ENCODE measurements around the gene FXN. TPM values are rescaled to one million over a fixed set of nuclear protein-coding genes. Genes with fewer than 3 reads are reported as not detected.

The FXN gene
- polyA plus RNA-seq, 3 donors: 9.1 to 27.3 (median 15.9) TPM

GRCh38 chr9:68998385-68998784 lies 37.2 kb upstream of the FXN start:
- Histone ChIP-seq H3K9me3 (replicated peaks in 1 of 2; ENCODE audit: control insufficient read depth in 1 of 2, insufficient read depth in 1 of 2, low read length in 2 of 2) (no peaks in the 10 kb centered on the region), H3K9ac (ENCODE audit: insufficient read depth, low read length, poor library complexity, severe bottlenecking) (no peak overlapping the region), H2AFZ (ENCODE audit: insufficient read depth, low read depth, low read length, poor library complexity, severe bottlenecking) (peak overlapping the region; percentile 19), H4K20me1 (ENCODE audit: insufficient read depth, low read length) (no peaks in the 10 kb centered on the region), H3K79me2 (ENCODE audit: insufficient read depth, low read length) (no peaks in the 10 kb centered on the region), H3K4me1 (ENCODE audit: control insufficient read depth in 1 of 2, insufficient read depth in 2 of 2, low read length in 2 of 2) (peaks cover 35 to 37% of the 10 kb centered on the region in 2 donors), H3K4me3 (replicated peaks in 1 of 3; ENCODE audit: low read depth in 2 of 3, low read length in 3 of 3) (no peak overlapping the region), H3K27me3 (ENCODE audit: control insufficient read depth in 2 of 2, insufficient read depth in 2 of 2, low read length in 2 of 2) (no peaks in the 10 kb centered on the region), H3K27ac (ENCODE audit: low read depth in 1 of 2, low read length in 2 of 2) (peak overlapping the region in 1 of 2 donors; percentile 25), H3K4me2 (replicated peaks; ENCODE audit: extremely low read depth, low read length, poor library complexity, severe bottlenecking) (no peak overlapping the region), H3K36me3 (replicated peaks in 1 of 2; ENCODE audit: control insufficient read depth in 1 of 2, insufficient read depth in 2 of 2, low read length in 2 of 2) (no peaks in the 10 kb centered on the region)
- H3K4me1 Mint-ChIP-seq: peaks cover 43% of the 10 kb centered on the region
- intact Hi-C loops (cut with micrococcal nuclease): loop anchor here (2.0 to 10.0 kb wide), 4 partner anchors 94 to 414 kb away; partner anchors contain the start of gene PIP5K1B (in 1 of the 2)
- no peak for DNase-seq
- peaks cover 0 to 1% (median 0%) of the 10 kb centered on the region in 3 donors for H3K27me3 Mint-ChIP-seq (ENCODE audit: low read depth in 3 of 3)
- 75% methylated on average over 2 of the region's 4 CpGs for WGBS (ENCODE audit: insufficient coverage)
- peaks cover 0 to 2% (median 0%) of the 10 kb centered on the region in 7 donors for H3K9me3 Mint-ChIP-seq
- H3K4me3 Mint-ChIP-seq: no peak overlapping the region
- H3K27ac Mint-ChIP-seq: peak overlapping the region in 1 of 7 donors; percentile 6
- peaks cover 3% of the 10 kb centered on the region in 2 donors for H3K36me3 Mint-ChIP-seq
- no peak for TF ChIP-seq CTCF (IDR thresholded peaks at IDR 0.05)

DNA sequence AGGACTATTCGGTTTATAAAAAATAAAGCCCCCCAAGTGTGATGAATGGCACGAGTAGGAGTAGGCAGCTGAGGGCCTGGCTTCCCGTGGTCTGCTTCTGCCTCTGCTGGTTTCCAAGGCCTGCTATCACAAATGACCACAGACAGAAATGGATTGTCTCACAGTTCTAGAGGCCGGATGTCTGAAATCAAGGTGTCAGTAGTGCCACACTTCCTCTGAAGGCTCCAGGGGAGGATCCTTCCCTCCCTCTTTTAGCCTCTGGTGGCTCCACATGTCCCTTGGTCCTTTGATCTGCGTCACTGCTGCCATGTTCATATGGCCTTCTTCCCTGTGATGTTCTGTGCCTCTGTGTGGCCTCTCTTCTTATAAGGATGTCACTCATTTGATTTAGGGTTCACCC lies 36.7 kb upstream of the FXN start:
- no peaks in the 10 kb centered on the region for H3K79me2 ChIP-seq (ENCODE audit: insufficient read depth, low read length)
- intact Hi-C loops (cut with micrococcal nuclease): loop anchor here (2.0 to 10.0 kb wide), 4 partner anchors 94 to 414 kb away; partner anchors contain the start of gene PIP5K1B (in 1 of the 2)
- WGBS (ENCODE audit: insufficient coverage): 32% methylated on average over 4 of the region's 5 CpGs
- no peak overlapping the region for H3K4me2 ChIP-seq (replicated peaks; ENCODE audit: extremely low read depth, low read length, poor library complexity, severe bottlenecking)
- Mint-ChIP-seq H3K4me1 (peaks cover 43% of the 10 kb centered on the region), H3K27me3 (ENCODE audit: low read depth in 3 of 3) (peaks cover 0 to 1% (median 0%) of the 10 kb centered on the region in 3 donors), H3K4me3 (no peak overlapping the region), H3K27ac (peak overlapping the region in 1 of 7 donors; percentile 75), H3K36me3 (peaks cover 0 to 3% of the 10 kb centered on the region in 2 donors), H3K9me3 (peaks cover 0 to 2% (median 0%) of the 10 kb centered on the region in 7 donors)
- no peak overlapping the region for H3K9ac ChIP-seq (ENCODE audit: insufficient read depth, low read length, poor library complexity, severe bottlenecking)
- H3K27ac ChIP-seq (ENCODE audit: low read depth in 1 of 2, low read length in 2 of 2): peak overlapping the region in 1 of 2 donors; percentile 25
- no peak overlapping the region for H3K4me3 ChIP-seq (replicated peaks in 1 of 3; ENCODE audit: low read depth in 2 of 3, low read length in 3 of 3)
- H3K27me3 ChIP-seq (ENCODE audit: control insufficient read depth in 2 of 2, insufficient read depth in 2 of 2, low read length in 2 of 2): no peaks in the 10 kb centered on the region
- no peak for DNase-seq
- no peak for TF ChIP-seq CTCF (IDR thresholded peaks at IDR 0.05)
- peaks cover 35 to 37% of the 10 kb centered on the region in 2 donors for H3K4me1 ChIP-seq (ENCODE audit: control insufficient read depth in 1 of 2, insufficient read depth in 2 of 2, low read length in 2 of 2)
- peak overlapping the region; percentile 19 for H2AFZ ChIP-seq (ENCODE audit: insufficient read depth, low read depth, low read length, poor library complexity, severe bottlenecking)
- H3K36me3 ChIP-seq (replicated peaks in 1 of 2; ENCODE audit: control insufficient read depth in 1 of 2, insufficient read depth in 2 of 2, low read length in 2 of 2): no peaks in the 10 kb centered on the region
- H3K9me3 ChIP-seq (replicated peaks in 1 of 2; ENCODE audit: control insufficient read depth in 1 of 2, insufficient read depth in 1 of 2, low read length in 2 of 2): no peaks in the 10 kb centered on the region
- no peaks in the 10 kb centered on the region for H4K20me1 ChIP-seq (ENCODE audit: insufficient read depth, low read length)
